Measurements from ENCODE around the gene GAMT.

DNA sequence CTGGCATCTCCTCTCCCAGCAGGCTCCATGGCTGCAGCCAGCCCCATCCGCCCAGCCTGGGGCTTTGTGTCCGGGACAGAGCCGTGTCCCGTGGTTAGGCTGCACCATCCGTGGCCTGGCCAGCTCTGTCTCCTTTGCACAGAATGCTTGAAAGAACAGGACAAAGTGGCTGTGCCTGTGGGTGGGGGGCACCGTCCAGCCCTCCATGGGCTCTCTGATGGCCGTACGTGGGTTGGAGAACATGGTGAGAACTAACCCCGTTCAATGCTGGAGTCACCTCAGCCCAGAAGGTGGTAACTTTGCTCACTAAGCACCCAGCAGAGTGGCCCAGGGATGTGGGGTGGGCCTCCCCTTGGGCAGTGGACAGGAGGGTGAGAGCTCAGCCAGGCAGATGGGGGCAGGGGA, 39.7 kb upstream of the GAMT start:
- TF ChIP-seq, protein P1, sequence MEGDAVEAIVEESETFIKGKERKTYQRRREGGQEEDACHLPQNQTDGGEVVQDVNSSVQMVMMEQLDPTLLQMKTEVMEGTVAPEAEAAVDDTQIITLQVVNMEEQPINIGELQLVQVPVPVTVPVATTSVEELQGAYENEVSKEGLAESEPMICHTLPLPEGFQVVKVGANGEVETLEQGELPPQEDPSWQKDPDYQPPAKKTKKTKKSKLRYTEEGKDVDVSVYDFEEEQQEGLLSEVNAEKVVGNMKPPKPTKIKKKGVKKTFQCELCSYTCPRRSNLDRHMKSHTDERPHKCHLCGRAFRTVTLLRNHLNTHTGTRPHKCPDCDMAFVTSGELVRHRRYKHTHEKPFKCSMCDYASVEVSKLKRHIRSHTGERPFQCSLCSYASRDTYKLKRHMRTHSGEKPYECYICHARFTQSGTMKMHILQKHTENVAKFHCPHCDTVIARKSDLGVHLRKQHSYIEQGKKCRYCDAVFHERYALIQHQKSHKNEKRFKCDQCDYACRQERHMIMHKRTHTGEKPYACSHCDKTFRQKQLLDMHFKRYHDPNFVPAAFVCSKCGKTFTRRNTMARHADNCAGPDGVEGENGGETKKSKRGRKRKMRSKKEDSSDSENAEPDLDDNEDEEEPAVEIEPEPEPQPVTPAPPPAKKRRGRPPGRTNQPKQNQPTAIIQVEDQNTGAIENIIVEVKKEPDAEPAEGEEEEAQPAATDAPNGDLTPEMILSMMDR (IDR thresholded peaks at IDR 0.05): no peak
- TF ChIP-seq POLR2A (IDR thresholded peaks at IDR 0.05): no peak
